GM19023 (cell line): ENCODE data around the gene SFXN5.

Source experiments
- ATAC-seq: cut with Tn5 transposase; IDR thresholded peaks from one replicate; pipeline ENCODE4 v1.9.1; 2021; ENCODE audit warnings: mild to moderate bottlenecking, moderate library complexity; ENCODE audit not compliant: unreplicated experiment

The SFXN5 gene

GRCh38 chr2:72927619-72928550, 143.6 kb downstream of the SFXN5 start:
- ATAC-seq = no peak

GRCh38 chr2:72926811-72927465, 144.6 kb downstream of the SFXN5 start:
- ATAC-seq = no peak

GRCh38 chr2:72926368-72926767, 145.1 kb downstream of the SFXN5 start:
- ATAC-seq = no peak

- no peak for ATAC-seq
These were observed 146.1 kb downstream of the SFXN5 start for GRCh38 chr2:72925328-72925943.

GRCh38 chr2:72924353-72925240, 146.9 kb downstream of the SFXN5 start:
- ATAC-seq = peak; percentile 53

- ATAC-seq = no peak
These were observed 147.6 kb downstream of the SFXN5 start for GRCh38 chr2:72923833-72924352.

GRCh38 chr2:72921853-72922252, 149.7 kb downstream of the SFXN5 start:
- no peak for ATAC-seq

GRCh38 chr2:72921088-72921851, 150.2 kb downstream of the SFXN5 start:
- no peak for ATAC-seq

- ATAC-seq = no peak
These were observed 151.0 kb downstream of the SFXN5 start for GRCh38 chr2:72920318-72921087.

GRCh38 chr2:72919414-72920317, 151.8 kb downstream of the SFXN5 start:
- ATAC-seq = no peak

- ATAC-seq = peak; percentile 0
These were observed 153.5 kb downstream of the SFXN5 start for GRCh38 chr2:72917877-72918553.

GRCh38 chr2:72917138-72917876, 154.2 kb downstream of the SFXN5 start, which contains the start of gene EMX1:
EMX1 (plus strand) TSS chr2:72917519; CDS start chr2:72917853, 334 bp downstream.
- peak; percentile 49 for ATAC-seq

- no peak for ATAC-seq
These were observed 154.8 kb downstream of the SFXN5 start for GRCh38 chr2:72916743-72917137.

- peak; percentile 57 for ATAC-seq
These were observed 155.4 kb downstream of the SFXN5 start for GRCh38 chr2:72915907-72916742.

GRCh38 chr2:72915320-72915906, 156.1 kb downstream of the SFXN5 start:
- ATAC-seq = no peak
